PFSK-1 (cell line): ENCODE measurements around the gene FAT2.

ENCODE experiments used
- FOXP2 ChIP-seq: optimal IDR thresholded peaks from 2 replicates; pipeline ENCODE3; 2011; ENCODE audit warnings: borderline replicate concordance, control low read depth, inconsistent platforms; ENCODE audit not compliant: insufficient read depth; ENCODE audit errors: extremely low read length, extremely low read depth
- POLR2AphosphoS5 ChIP-seq: IDR thresholded peaks from 2 replicates; pipeline ENCODE4 v1.6.1; 2012; ENCODE audit warnings: low read depth, mild to moderate bottlenecking, control low read depth, low read length, moderate library complexity
- SIN3A ChIP-seq: IDR thresholded peaks from 2 replicates; pipeline ENCODE4 v1.6.1; 2012; ENCODE audit warnings: mild to moderate bottlenecking, low read length, moderate library complexity, borderline replicate concordance; ENCODE audit not compliant: insufficient read depth
- TAF1 ChIP-seq: IDR thresholded peaks from 2 replicates; pipeline ENCODE4 v1.6.1; 2012; ENCODE audit warnings: low read length, control low read depth, borderline replicate concordance; ENCODE audit not compliant: insufficient read depth
- TF ChIP-seq, protein P1 (sequence below), 2 experiments: IDR thresholded peaks; 2 replicates each; pipeline versions ENCODE4 v1.6.1 to v1.8.0; 2011 to 2012; ENCODE audit warnings: low read depth in 2 of 2, low read length in 2 of 2, control low read depth in 1 of 2, inconsistent platforms in 1 of 2, mild to moderate bottlenecking in 1 of 2, moderate library complexity in 1 of 2; ENCODE audit not compliant: insufficient read depth in 1 of 2

The FAT2 gene

DNA sequence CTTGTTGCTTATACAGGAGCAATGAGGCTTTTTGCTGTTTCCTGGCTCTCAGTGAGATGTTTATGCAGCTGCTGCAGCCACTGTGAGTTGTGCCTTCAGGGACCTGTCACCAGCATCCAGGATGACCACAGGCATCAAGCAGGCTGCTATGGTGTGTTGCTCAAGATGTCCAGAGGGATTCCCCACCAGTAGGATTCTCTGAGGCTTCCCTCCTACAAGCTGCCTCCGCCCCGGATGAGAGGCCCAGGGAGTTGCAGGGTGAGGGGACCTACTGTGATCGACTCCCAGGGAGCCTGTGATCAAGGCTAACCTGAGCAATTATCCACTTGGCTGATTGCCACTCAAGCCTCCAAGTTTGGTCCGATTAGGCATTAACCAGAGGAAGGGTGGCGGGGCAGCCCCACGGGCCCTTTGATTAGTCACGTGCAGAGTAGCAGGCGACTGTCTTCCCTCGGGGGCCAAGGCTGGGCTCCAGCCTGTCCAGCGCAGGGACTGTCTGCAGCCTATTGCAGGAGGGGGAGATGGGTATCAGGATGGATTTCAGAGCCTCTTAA is 1.8 kb upstream of the FAT2 start:
- TF ChIP-seq SIN3A (no peak), FOXP2 (no peak), POLR2AphosphoS5 (no peak), TAF1 (no peak)
- TF ChIP-seq, protein P1, sequence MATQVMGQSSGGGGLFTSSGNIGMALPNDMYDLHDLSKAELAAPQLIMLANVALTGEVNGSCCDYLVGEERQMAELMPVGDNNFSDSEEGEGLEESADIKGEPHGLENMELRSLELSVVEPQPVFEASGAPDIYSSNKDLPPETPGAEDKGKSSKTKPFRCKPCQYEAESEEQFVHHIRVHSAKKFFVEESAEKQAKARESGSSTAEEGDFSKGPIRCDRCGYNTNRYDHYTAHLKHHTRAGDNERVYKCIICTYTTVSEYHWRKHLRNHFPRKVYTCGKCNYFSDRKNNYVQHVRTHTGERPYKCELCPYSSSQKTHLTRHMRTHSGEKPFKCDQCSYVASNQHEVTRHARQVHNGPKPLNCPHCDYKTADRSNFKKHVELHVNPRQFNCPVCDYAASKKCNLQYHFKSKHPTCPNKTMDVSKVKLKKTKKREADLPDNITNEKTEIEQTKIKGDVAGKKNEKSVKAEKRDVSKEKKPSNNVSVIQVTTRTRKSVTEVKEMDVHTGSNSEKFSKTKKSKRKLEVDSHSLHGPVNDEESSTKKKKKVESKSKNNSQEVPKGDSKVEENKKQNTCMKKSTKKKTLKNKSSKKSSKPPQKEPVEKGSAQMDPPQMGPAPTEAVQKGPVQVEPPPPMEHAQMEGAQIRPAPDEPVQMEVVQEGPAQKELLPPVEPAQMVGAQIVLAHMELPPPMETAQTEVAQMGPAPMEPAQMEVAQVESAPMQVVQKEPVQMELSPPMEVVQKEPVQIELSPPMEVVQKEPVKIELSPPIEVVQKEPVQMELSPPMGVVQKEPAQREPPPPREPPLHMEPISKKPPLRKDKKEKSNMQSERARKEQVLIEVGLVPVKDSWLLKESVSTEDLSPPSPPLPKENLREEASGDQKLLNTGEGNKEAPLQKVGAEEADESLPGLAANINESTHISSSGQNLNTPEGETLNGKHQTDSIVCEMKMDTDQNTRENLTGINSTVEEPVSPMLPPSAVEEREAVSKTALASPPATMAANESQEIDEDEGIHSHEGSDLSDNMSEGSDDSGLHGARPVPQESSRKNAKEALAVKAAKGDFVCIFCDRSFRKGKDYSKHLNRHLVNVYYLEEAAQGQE (IDR thresholded peaks at IDR 0.05; ENCODE audit: insufficient read depth in 1 of 2, low read depth in 2 of 2, low read length in 2 of 2), result no peak

DNA sequence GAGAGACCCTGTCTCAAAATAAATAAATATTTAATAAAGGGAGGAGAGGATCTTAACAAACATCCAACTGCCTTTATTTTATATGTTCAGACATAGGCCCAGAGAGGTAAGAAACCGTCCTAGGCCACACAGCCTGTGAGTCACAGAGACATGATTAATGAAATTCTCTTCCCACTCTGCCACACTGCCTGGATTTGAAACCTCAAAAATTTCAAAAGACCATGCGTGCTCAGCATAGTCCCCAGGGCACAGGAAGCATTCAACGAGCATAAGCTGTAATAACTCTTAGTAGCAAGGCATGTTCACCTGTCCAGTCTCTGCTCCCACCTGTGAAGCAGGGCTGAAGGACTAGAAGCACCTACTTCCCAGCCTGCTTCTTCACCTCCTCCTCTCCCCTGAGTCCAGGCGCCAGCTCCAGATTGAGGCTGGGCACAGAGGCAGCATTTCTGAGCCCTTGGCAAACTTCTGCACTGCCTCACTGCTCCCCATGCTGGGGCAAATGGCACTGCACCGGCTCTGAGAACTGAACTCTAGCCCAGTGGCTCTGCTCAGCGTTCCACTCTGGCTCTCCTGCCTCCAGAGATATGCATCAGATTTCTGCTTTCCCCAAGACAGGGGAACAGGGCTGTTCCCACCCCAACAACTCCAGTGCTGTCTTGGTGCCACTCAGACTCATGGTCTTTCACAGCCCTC is 1.1 kb downstream of the FAT2 start:
- no peak for TF ChIP-seq FOXP2
- TF ChIP-seq, protein P1 (IDR thresholded peaks at IDR 0.05; ENCODE audit: insufficient read depth in 1 of 2, low read depth in 2 of 2, low read length in 2 of 2), result no peak
- no peak for TF ChIP-seq TAF1
- no peak for TF ChIP-seq SIN3A
- no peak for TF ChIP-seq POLR2AphosphoS5

DNA sequence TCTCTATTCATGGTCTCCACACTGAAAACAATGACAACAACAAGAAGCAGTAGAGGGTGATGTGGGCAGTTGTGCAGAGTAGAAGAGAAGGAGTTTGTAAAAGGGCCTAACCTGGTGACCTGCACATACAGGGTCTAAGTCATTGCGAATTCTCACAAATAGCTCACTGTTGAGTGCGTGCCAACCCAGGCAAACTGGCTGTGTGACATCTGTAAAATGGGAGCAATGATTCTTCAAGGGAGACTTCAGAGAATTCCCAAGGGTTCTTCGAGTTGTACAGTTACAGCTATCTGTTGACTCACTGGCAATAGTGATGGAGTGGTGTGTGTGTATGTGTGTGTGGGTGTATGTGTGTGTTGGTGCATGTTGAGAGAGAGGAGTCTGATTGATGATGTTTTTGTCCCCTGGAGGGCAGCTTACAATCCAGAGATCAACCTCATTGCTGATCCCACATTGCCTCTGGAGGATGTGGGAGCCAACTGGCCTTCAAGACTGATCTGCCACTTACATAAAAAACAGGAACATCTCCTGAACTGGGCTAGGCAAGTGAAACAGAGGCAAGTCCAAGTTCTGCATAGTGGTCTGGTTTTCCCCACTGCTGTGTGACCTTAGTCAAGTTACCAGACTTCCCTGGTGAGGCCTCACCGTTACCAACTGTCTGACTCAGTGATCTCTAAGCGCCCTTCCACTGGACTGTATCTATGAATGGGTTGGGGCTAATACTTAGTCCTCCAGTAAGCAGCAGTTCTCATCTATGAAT is 3.2 kb downstream of the FAT2 start:
- TF ChIP-seq SIN3A (no peak), POLR2AphosphoS5 (no peak), FOXP2 (no peak), TAF1 (no peak)
- TF ChIP-seq, protein P1 (IDR thresholded peaks at IDR 0.05; ENCODE audit: insufficient read depth in 1 of 2, low read depth in 2 of 2, low read length in 2 of 2), result no peak

DNA sequence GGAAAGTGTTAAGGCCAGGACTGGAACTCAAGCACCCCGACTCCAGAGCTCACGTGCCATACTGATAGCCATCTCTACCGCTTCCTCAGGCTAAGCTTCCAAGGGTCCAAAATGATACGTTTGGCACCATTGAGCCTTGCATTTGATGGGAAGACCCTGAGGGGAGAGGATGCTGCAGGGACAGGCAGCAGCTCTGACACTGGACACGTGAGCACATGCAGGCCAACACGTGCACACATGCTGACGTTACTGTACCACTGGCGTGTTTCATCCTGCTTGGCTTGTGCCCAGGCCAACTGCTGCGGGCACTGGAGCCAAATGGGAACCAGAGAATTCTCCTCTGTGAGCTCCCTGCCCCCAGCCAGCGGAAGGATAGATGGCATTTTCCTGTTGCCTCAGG is 5.2 kb downstream of the FAT2 start:
- TF ChIP-seq, protein P1 (IDR thresholded peaks at IDR 0.05; ENCODE audit: insufficient read depth in 1 of 2, low read depth in 2 of 2, low read length in 2 of 2), result no peak
- TF ChIP-seq FOXP2 (no peak), TAF1 (no peak), SIN3A (no peak), POLR2AphosphoS5 (no peak)
